ENCODE results near the gene ZNF683.
"Not testable (repeated sequence)": the region's sequence is repeated elsewhere in the genome, so short reads cannot be mapped to it uniquely, and the experiment has no call there.

ZNF683 gene

GRCh38 chr1:26372611-26373010, at the start of gene ZNF683:
Gene ZNF683 (minus strand): TSS chr1:26372750. CDS start chr1:26368571, 4,179 bp downstream.
- not testable (repeated sequence) for DNase-seq (ENCODE audit: low spot score)

GRCh38 chr1:26419494-26419893, 46.9 kb upstream of the ZNF683 start:
- no peak for DNase-seq (ENCODE audit: low spot score)

GRCh38 chr1:26418865-26419349, 46.4 kb upstream of the ZNF683 start:
- no peak for DNase-seq (ENCODE audit: low spot score)

GRCh38 chr1:26417111-26417759, 44.7 kb upstream of the ZNF683 start:
- DNase-seq (ENCODE audit: low spot score), result peak; percentile 78

GRCh38 chr1:26413031-26413430, 40.5 kb upstream of the ZNF683 start:
- no peak for DNase-seq (ENCODE audit: low spot score)

GRCh38 chr1:26412180-26412840, 39.8 kb upstream of the ZNF683 start:
- no peak for DNase-seq (ENCODE audit: low spot score)

GRCh38 chr1:26411624-26412074, 39.1 kb upstream of the ZNF683 start:
- no peak for DNase-seq (ENCODE audit: low spot score)

- no peak for DNase-seq (ENCODE audit: low spot score)
These were observed 38.4 kb upstream of the ZNF683 start, which contains the start of gene LIN28A for GRCh38 chr1:26410706-26411623. Gene LIN28A (plus strand): TSS chr1:26410817. CDS start chr1:26410892, 75 bp downstream.

GRCh38 chr1:26409191-26409807, 36.7 kb upstream of the ZNF683 start:
- DNase-seq (ENCODE audit: low spot score), result no peak

- peak; percentile 72 for DNase-seq (ENCODE audit: low spot score)
These were observed 36.1 kb upstream of the ZNF683 start for GRCh38 chr1:26408604-26409003.

GRCh38 chr1:26405281-26405915, 32.8 kb upstream of the ZNF683 start:
- no peak for DNase-seq (ENCODE audit: low spot score)

- DNase-seq (ENCODE audit: low spot score), result no peak
These were observed 32.1 kb upstream of the ZNF683 start for GRCh38 chr1:26404641-26405040.

GRCh38 chr1:26403656-26404055, 31.1 kb upstream of the ZNF683 start:
- no peak for DNase-seq (ENCODE audit: low spot score)

GRCh38 chr1:26401891-26402290, 29.3 kb upstream of the ZNF683 start:
- no peak for DNase-seq (ENCODE audit: low spot score)

GRCh38 chr1:26399034-26399433, 26.5 kb upstream of the ZNF683 start:
- DNase-seq (ENCODE audit: low spot score), result no peak

- DNase-seq (ENCODE audit: low spot score), result no peak
These were observed 23.2 kb upstream of the ZNF683 start for GRCh38 chr1:26395754-26396153.

GRCh38 chr1:26391450-26391849, 18.9 kb upstream of the ZNF683 start:
- DNase-seq (ENCODE audit: low spot score), result peak; percentile 34

- no peak for DNase-seq (ENCODE audit: low spot score)
These were observed 17.2 kb upstream of the ZNF683 start for GRCh38 chr1:26389604-26390247.

GRCh38 chr1:26388791-26389445, 16.4 kb upstream of the ZNF683 start:
- peak; percentile 17 for DNase-seq (ENCODE audit: low spot score)

GRCh38 chr1:26387447-26387846, 14.9 kb upstream of the ZNF683 start:
- no peak for DNase-seq (ENCODE audit: low spot score)
